ENCODE measurements around the gene RNF44.

The RNF44 gene

GRCh38 chr5:176543428-176544182 is 6.4 kb upstream of the RNF44 start:
- peaks cover 18% of the 10 kb centered on the region for H3K4me1 ChIP-seq (ENCODE audit: low read length)
- peak overlapping the region; percentile 94 for H3K4me2 ChIP-seq (ENCODE audit: low read depth, low read length)
- no peaks in the 10 kb centered on the region for H3K9me2 ChIP-seq (replicated peaks; ENCODE audit: insufficient read depth, low read length)
- DNase-seq: peak; percentile 87
- H4K20me1 ChIP-seq (ENCODE audit: insufficient read depth, low read length): no peaks in the 10 kb centered on the region
- no peaks in the 10 kb centered on the region for H3K9me3 ChIP-seq (replicated peaks; ENCODE audit: insufficient read depth, low read length)
- H2AFZ ChIP-seq (ENCODE audit: low read length): peak overlapping the region; percentile 70
- H3K36me3 ChIP-seq (replicated peaks; ENCODE audit: insufficient read depth, low read length): no peaks in the 10 kb centered on the region
- H3K4me3 ChIP-seq (ENCODE audit: low read length): peak overlapping the region; percentile 66
- TF ChIP-seq EZH2phosphoT487 (IDR thresholded peaks at IDR 0.05; ENCODE audit: low read length) (no peak), EZH2 (optimal IDR thresholded peaks at IDR 0.05; ENCODE audit: low read depth, low read length) (no peak)
- TF ChIP-seq, protein P1, sequence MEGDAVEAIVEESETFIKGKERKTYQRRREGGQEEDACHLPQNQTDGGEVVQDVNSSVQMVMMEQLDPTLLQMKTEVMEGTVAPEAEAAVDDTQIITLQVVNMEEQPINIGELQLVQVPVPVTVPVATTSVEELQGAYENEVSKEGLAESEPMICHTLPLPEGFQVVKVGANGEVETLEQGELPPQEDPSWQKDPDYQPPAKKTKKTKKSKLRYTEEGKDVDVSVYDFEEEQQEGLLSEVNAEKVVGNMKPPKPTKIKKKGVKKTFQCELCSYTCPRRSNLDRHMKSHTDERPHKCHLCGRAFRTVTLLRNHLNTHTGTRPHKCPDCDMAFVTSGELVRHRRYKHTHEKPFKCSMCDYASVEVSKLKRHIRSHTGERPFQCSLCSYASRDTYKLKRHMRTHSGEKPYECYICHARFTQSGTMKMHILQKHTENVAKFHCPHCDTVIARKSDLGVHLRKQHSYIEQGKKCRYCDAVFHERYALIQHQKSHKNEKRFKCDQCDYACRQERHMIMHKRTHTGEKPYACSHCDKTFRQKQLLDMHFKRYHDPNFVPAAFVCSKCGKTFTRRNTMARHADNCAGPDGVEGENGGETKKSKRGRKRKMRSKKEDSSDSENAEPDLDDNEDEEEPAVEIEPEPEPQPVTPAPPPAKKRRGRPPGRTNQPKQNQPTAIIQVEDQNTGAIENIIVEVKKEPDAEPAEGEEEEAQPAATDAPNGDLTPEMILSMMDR (IDR thresholded peaks at IDR 0.05; ENCODE audit: low read length): no peak
- H3K27ac ChIP-seq (ENCODE audit: low read length): peak overlapping the region; percentile 71
- no peaks in the 10 kb centered on the region for H3K27me3 ChIP-seq (replicated peaks; ENCODE audit: insufficient read depth, low read length)
- H3K9ac ChIP-seq (ENCODE audit: low read length): peak overlapping the region; percentile 68
- 0 out of 2 replicates have a peak, but pooled peaks cover 2% of the 10 kb centered on the region for H3K79me2 ChIP-seq (ENCODE audit: low read length)
- peaks cover 22% of the 10 kb centered on the region for H3F3A ChIP-seq (ENCODE audit: insufficient read depth, low read length)

GRCh38 chr5:176542596-176543427 is 5.6 kb upstream of the RNF44 start:
- Histone ChIP-seq H4K20me1 (ENCODE audit: insufficient read depth, low read length) (no peaks in the 10 kb centered on the region), H3K4me1 (ENCODE audit: low read length) (peaks cover 21% of the 10 kb centered on the region), H3K27ac (ENCODE audit: low read length) (peak overlapping the region; percentile 60; the same call in 1 of the 2 replicates), H3K9me2 (replicated peaks; ENCODE audit: insufficient read depth, low read length) (no peaks in the 10 kb centered on the region), H3K27me3 (replicated peaks; ENCODE audit: insufficient read depth, low read length) (no peaks in the 10 kb centered on the region), H2AFZ (ENCODE audit: low read length) (peak overlapping the region; percentile 57), H3K79me2 (ENCODE audit: low read length) (0 out of 2 replicates have a peak, but pooled peaks cover 2% of the 10 kb centered on the region), H3K9ac (ENCODE audit: low read length) (peak overlapping the region; percentile 86), H3F3A (ENCODE audit: insufficient read depth, low read length) (peaks cover 25% of the 10 kb centered on the region), H3K4me2 (ENCODE audit: low read depth, low read length) (peak overlapping the region; percentile 93), H3K4me3 (ENCODE audit: low read length) (peak overlapping the region; percentile 80), H3K36me3 (replicated peaks; ENCODE audit: insufficient read depth, low read length) (no peaks in the 10 kb centered on the region), H3K9me3 (replicated peaks; ENCODE audit: insufficient read depth, low read length) (no peaks in the 10 kb centered on the region)
- DNase-seq: peak; percentile 64
- TF ChIP-seq, protein P1 (IDR thresholded peaks at IDR 0.05; ENCODE audit: low read length): no peak
- TF ChIP-seq EZH2phosphoT487 (IDR thresholded peaks at IDR 0.05; ENCODE audit: low read length) (no peak), EZH2 (optimal IDR thresholded peaks at IDR 0.05; ENCODE audit: low read depth, low read length) (no peak)

DNA sequence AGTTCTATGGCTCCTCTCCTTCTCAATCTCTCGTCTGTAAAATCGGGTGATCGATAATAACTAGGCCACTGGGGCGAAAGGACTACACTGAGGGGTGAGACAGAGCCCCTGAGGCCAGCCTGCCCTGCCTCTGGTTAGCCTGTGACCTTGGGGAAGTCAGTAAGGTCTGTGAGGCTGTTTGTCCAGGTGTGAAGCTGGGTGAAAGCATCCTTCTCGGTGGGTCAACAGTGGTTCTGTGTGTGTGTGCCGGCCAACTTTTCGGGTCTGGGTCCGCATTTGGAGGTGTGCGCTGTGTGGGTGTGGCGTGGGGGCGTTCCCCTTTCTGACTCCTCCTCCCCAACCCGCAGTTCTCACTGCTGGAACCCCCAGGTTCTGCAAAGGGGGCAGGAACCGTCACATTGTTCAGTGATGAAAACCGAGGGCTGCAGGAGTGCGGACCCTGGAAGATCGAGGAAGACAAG is 5.0 kb upstream of the RNF44 start:
- peak overlapping the region; percentile 57 for H2AFZ ChIP-seq (ENCODE audit: low read length)
- peaks cover 25% of the 10 kb centered on the region for H3F3A ChIP-seq (ENCODE audit: insufficient read depth, low read length)
- H3K27me3 ChIP-seq (replicated peaks; ENCODE audit: insufficient read depth, low read length): no peaks in the 10 kb centered on the region
- peaks cover 21% of the 10 kb centered on the region for H3K4me1 ChIP-seq (ENCODE audit: low read length)
- TF ChIP-seq, protein P1 (IDR thresholded peaks at IDR 0.05; ENCODE audit: low read length): no peak
- TF ChIP-seq EZH2phosphoT487 (IDR thresholded peaks at IDR 0.05; ENCODE audit: low read length): no peak
- TF ChIP-seq EZH2 (optimal IDR thresholded peaks at IDR 0.05; ENCODE audit: low read depth, low read length): no peak
- H3K9ac ChIP-seq (ENCODE audit: low read length): peak overlapping the region; percentile 86; the same call in 1 of the 2 replicates
- H4K20me1 ChIP-seq (ENCODE audit: insufficient read depth, low read length): no peaks in the 10 kb centered on the region
- DNase-seq: peak; percentile 29
- 0 out of 2 replicates have a peak, but pooled peaks cover 2% of the 10 kb centered on the region for H3K79me2 ChIP-seq (ENCODE audit: low read length)
- no peaks in the 10 kb centered on the region for H3K36me3 ChIP-seq (replicated peaks; ENCODE audit: insufficient read depth, low read length)
- no peaks in the 10 kb centered on the region for H3K9me3 ChIP-seq (replicated peaks; ENCODE audit: insufficient read depth, low read length)
- H3K27ac ChIP-seq (ENCODE audit: low read length): peak overlapping the region; percentile 60; the same call in 1 of the 2 replicates
- H3K4me2 ChIP-seq (ENCODE audit: low read depth, low read length): peak overlapping the region; percentile 93
- peak overlapping the region; percentile 80 for H3K4me3 ChIP-seq (ENCODE audit: low read length)
- no peaks in the 10 kb centered on the region for H3K9me2 ChIP-seq (replicated peaks; ENCODE audit: insufficient read depth, low read length)

Measured in MM.1S (cell line).